Amniotic epithelial cell (primary cell): ENCODE measurements around the gene CROCC.
"Not testable (repeated sequence)": the region's sequence is repeated elsewhere in the genome, so short reads cannot be mapped to it uniquely, and the experiment has no call there.

Experiments
- DNase-seq: peaks from one replicate; pipeline ENCODE4 v3.0.0-alpha.2; 2010; ENCODE audit warnings: low read depth

Gene CROCC

GRCh38 chr1:16895598-16896315, 26.0 kb upstream of the CROCC start, which contains the start of gene RNU1-2:
RNU1-2 (plus strand) TSS chr1:16895980.
- peak; percentile 100 for DNase-seq

GRCh38 chr1:16896316-16897055, 25.2 kb upstream of the CROCC start:
- peak; percentile 48 for DNase-seq

GRCh38 chr1:16897653-16898052, 24.1 kb upstream of the CROCC start:
- DNase-seq = not testable (repeated sequence)

GRCh38 chr1:16898298-16898697, 23.4 kb upstream of the CROCC start:
- not testable (repeated sequence) for DNase-seq

- DNase-seq = not testable (repeated sequence)
Observed at GRCh38 chr1:16899020-16899419, 22.7 kb upstream of the CROCC start.

GRCh38 chr1:16900751-16901150, 21.0 kb upstream of the CROCC start:
- no peak for DNase-seq

- DNase-seq = not testable (repeated sequence)
Observed at GRCh38 chr1:16901371-16901770, 20.4 kb upstream of the CROCC start.

GRCh38 chr1:16903054-16903453, 18.7 kb upstream of the CROCC start:
- DNase-seq = peak; percentile 88

GRCh38 chr1:16903458-16903796, 18.3 kb upstream of the CROCC start:
- no peak for DNase-seq

GRCh38 chr1:16904560-16905109, 17.1 kb upstream of the CROCC start:
- DNase-seq = peak; percentile 98

- DNase-seq = peak; percentile 96
Observed at GRCh38 chr1:16905110-16905867, 16.4 kb upstream of the CROCC start.

- peak; percentile 46 for DNase-seq
Observed at GRCh38 chr1:16905868-16906702, 15.6 kb upstream of the CROCC start.

GRCh38 chr1:16906873-16907272, 14.9 kb upstream of the CROCC start:
- no peak for DNase-seq

- DNase-seq = no peak
Observed at GRCh38 chr1:16907870-16908758, 13.6 kb upstream of the CROCC start.

GRCh38 chr1:16911851-16912721, 9.6 kb upstream of the CROCC start:
- DNase-seq = not testable (repeated sequence)

- DNase-seq = not testable (repeated sequence)
Observed at GRCh38 chr1:16912742-16913141, 9.0 kb upstream of the CROCC start.

- no peak for DNase-seq
Observed at GRCh38 chr1:16913181-16913832, 8.4 kb upstream of the CROCC start.

- peak; percentile 94 for DNase-seq
Observed at GRCh38 chr1:16913833-16914662, 7.7 kb upstream of the CROCC start.
